ENCODE measurements around the gene TPGS2. TPM values are rescaled to one million over a fixed set of nuclear protein-coding genes. Genes with fewer than 3 reads are reported as not detected.
A peak's percentile ranks its signal among the peaks of the same experiment; 100 is the strongest.

The TPGS2 gene
- total RNA-seq, 2 donors from 2014 or later: 128 to 157 TPM

- no peaks in the 10 kb centered on the region for H3K27me3 ChIP-seq (replicated peaks; ENCODE audit: insufficient read depth)
- WGBS: 82% methylated on average over 3 of the region's 3 CpGs
- H3K27ac ChIP-seq: no peak overlapping the region
- no peaks in the 10 kb centered on the region for H3K9me3 ChIP-seq
- H3K4me3 ChIP-seq: no peak overlapping the region
- TF ChIP-seq POLR2A (IDR thresholded peaks at IDR 0.05) (no peak), CTCF (IDR thresholded peaks at IDR 0.05) (no peak), POLR2AphosphoS5 (IDR thresholded peaks at IDR 0.05) (no peak)
- intact Hi-C loops (cut with DNase I): loop anchor here (10.0 kb wide), 1 partner anchor 518 kb away; the partner anchor contains the start of gene FHOD3
- H3K36me3 ChIP-seq: no peaks in the 10 kb centered on the region
- no peaks in the 10 kb centered on the region for H3K4me1 ChIP-seq (replicated peaks)
- no peak for DNase-seq (ENCODE audit: low spot score)
Observed at GRCh38 chr18:36812678-36813077, 16.1 kb downstream of the TPGS2 start.

- Histone ChIP-seq H3K4me3 (no peak overlapping the region), H3K27ac (no peak overlapping the region), H3K27me3 (replicated peaks; ENCODE audit: insufficient read depth) (no peaks in the 10 kb centered on the region), H3K36me3 (no peaks in the 10 kb centered on the region), H3K4me1 (replicated peaks) (no peaks in the 10 kb centered on the region), H3K9me3 (no peaks in the 10 kb centered on the region)
- intact Hi-C loops (cut with DNase I): loop anchor here (10.0 kb wide), 1 partner anchor 517 kb away; the partner anchor contains the start of gene FHOD3
- DNase-seq (ENCODE audit: low spot score): no peak
- TF ChIP-seq POLR2A (IDR thresholded peaks at IDR 0.05) (no peak), POLR2AphosphoS5 (IDR thresholded peaks at IDR 0.05) (no peak), CTCF (IDR thresholded peaks at IDR 0.05) (no peak)
Observed at GRCh38 chr18:36811955-36812354, 16.8 kb downstream of the TPGS2 start.

GRCh38 chr18:36811430-36811829 lies 17.4 kb downstream of the TPGS2 start:
- no peak for TF ChIP-seq POLR2A (IDR thresholded peaks at IDR 0.05)
- TF ChIP-seq POLR2AphosphoS5 (IDR thresholded peaks at IDR 0.05): no peak
- TF ChIP-seq CTCF (IDR thresholded peaks at IDR 0.05): no peak
- no peak overlapping the region for H3K27ac ChIP-seq
- intact Hi-C loops (cut with DNase I): loop anchor here (10.0 kb wide), 1 partner anchor 517 kb away; the partner anchor contains the start of gene FHOD3
- WGBS: 67% methylated on average over 3 of the region's 3 CpGs
- no peaks in the 10 kb centered on the region for H3K9me3 ChIP-seq
- H3K4me1 ChIP-seq (replicated peaks): no peaks in the 10 kb centered on the region
- H3K36me3 ChIP-seq: no peaks in the 10 kb centered on the region
- DNase-seq (ENCODE audit: low spot score): no peak
- H3K27me3 ChIP-seq (replicated peaks; ENCODE audit: insufficient read depth): no peaks in the 10 kb centered on the region
- H3K4me3 ChIP-seq: no peak overlapping the region

GRCh38 chr18:36809590-36810381 lies 19.0 kb downstream of the TPGS2 start:
- DNase-seq (ENCODE audit: low spot score): peak; percentile 35
- intact Hi-C loops (cut with DNase I): loop anchor here (10.0 kb wide), 1 partner anchor 515 kb away; the partner anchor contains the start of gene FHOD3

More at GRCh38 chr18:36809590-36810381, 19.0 kb downstream of the TPGS2 start:
- Histone ChIP-seq H3K4me3 (no peak overlapping the region), H3K4me1 (replicated peaks) (no peaks in the 10 kb centered on the region), H3K9me3 (no peaks in the 10 kb centered on the region), H3K27ac (no peak overlapping the region), H3K27me3 (replicated peaks; ENCODE audit: insufficient read depth) (no peaks in the 10 kb centered on the region), H3K36me3 (no peaks in the 10 kb centered on the region)
- 42% methylated on average over 6 of the region's 6 CpGs for WGBS
- TF ChIP-seq POLR2A (IDR thresholded peaks at IDR 0.05): no peak
- peak; percentile 59 to 65 (median 60) for TF ChIP-seq CTCF (IDR thresholded peaks at IDR 0.05)
- TF ChIP-seq POLR2AphosphoS5 (IDR thresholded peaks at IDR 0.05): peak; percentile 25
